H1 (cell line): Measurements from ENCODE around the gene LDLRAD4. TPM values are rescaled to one million over a fixed set of nuclear protein-coding genes. Genes with fewer than 3 reads are reported as not detected.

ENCODE experiments used
- CTCF ChIA-PET: fragments of 300-600 bp; sonication (Branson Sonifier 250); formaldehyde crosslinking; loops from one replicate; lab custom pipeline; 2021; ENCODE audit not compliant: partially characterized antibody; lab: Charles Lee
- POLR2A ChIA-PET: fragments of 300-600 bp; sonication (Branson Sonifier 250); formaldehyde crosslinking; loops from one replicate; lab custom pipeline; 2021; ENCODE audit warnings: inconsistent platforms; ENCODE audit not compliant: partially characterized antibody; lab: Charles Lee
- DNase-seq, 2 experiments: peaks; one replicate each; pipeline versions ENCODE4 v3.0.0 to v3.0.0-alpha.2; 2010 to 2022; ENCODE audit warnings: low spot score in 2 of 2, low read depth in 1 of 2, mixed read lengths in 1 of 2
- FAIRE-seq: peaks from 2 replicates; lab custom pipeline; 2011; peaks lifted over from hg19 to GRCh38; lab: Jason Lieb, UNC
- H2AFZ ChIP-seq: 2 replicates; pipeline ENCODE4 v1.8.1; 2012; ENCODE audit warnings: low read length, inconsistent platforms
- H2AK5ac ChIP-seq: 2 replicates; pipeline ENCODE4 v1.6.1; 2013; ENCODE audit warnings: low read depth, low read length
- H2BK120ac ChIP-seq: replicated peaks from 2 replicates; pipeline ENCODE3; 2013; ENCODE audit warnings: low read depth, low read length, inconsistent platforms
- H2BK12ac ChIP-seq: 2 replicates; pipeline ENCODE4 v1.6.1; 2013; ENCODE audit warnings: low read depth, low read length
- H2BK15ac ChIP-seq: 2 replicates; pipeline ENCODE4 v1.6.1; 2013; ENCODE audit warnings: low read length
- H2BK20ac ChIP-seq: 2 replicates; pipeline ENCODE4 v1.6.1; 2013; ENCODE audit warnings: low read length
- H2BK5ac ChIP-seq: 2 replicates; pipeline ENCODE4 v1.6.1; 2013; ENCODE audit warnings: low read depth, low read length
- H3K14ac ChIP-seq: 2 replicates; pipeline ENCODE4 v1.6.1; 2013; ENCODE audit warnings: inconsistent platforms; ENCODE audit not compliant: insufficient read length
- H3K18ac ChIP-seq: 2 replicates; pipeline ENCODE4 v1.6.1; 2013; ENCODE audit warnings: low read length; ENCODE audit errors: extremely low read depth
- H3K23ac ChIP-seq: 2 replicates; pipeline ENCODE4 v1.6.1; 2013; ENCODE audit warnings: inconsistent platforms; ENCODE audit not compliant: insufficient read length
- H3K23me2 ChIP-seq: 2 replicates; pipeline ENCODE4 v1.6.1; 2013; ENCODE audit warnings: low read depth, low read length
- H3K27ac ChIP-seq: 2 replicates; pipeline ENCODE4 v1.6.1; 2011; ENCODE audit warnings: low read depth, low read length, inconsistent platforms
- H3K27me3 ChIP-seq, 4 experiments: replicated peaks in 1 of 4; 1 replicate in 1 of 4; 2 replicates in 3 of 4; pipeline versions ENCODE4 v1.6.1 to v1.8.1; 2011 to 2013; ENCODE audit warnings: low read length in 3 of 4, mild to moderate bottlenecking in 3 of 4, inconsistent platforms in 2 of 4, mixed read lengths in 2 of 4, moderate library complexity in 1 of 4; ENCODE audit not compliant: control insufficient read depth in 3 of 4, insufficient read depth in 3 of 4; ENCODE audit errors: extremely low read depth in 1 of 4
- H3K36me3 ChIP-seq, 4 experiments: 2 replicates each; pipeline versions ENCODE4 v1.6.1 to v1.8.1; 2011 to 2013; ENCODE audit warnings: mild to moderate bottlenecking in 4 of 4, low read length in 3 of 4, moderate library complexity in 2 of 4, control low read depth in 1 of 4, inconsistent platforms in 1 of 4; ENCODE audit not compliant: insufficient read depth in 4 of 4, control insufficient read depth in 2 of 4
- H3K4ac ChIP-seq: replicated peaks from 2 replicates; pipeline ENCODE3; 2013; ENCODE audit warnings: low read length, low read depth, mixed read lengths, inconsistent platforms; ENCODE audit not compliant: insufficient read length
- H3K4me1 ChIP-seq, 4 experiments: replicated peaks in 1 of 4; 1 replicate in 1 of 4; 2 replicates in 3 of 4; pipeline versions ENCODE4 v1.6.1 to v1.8.1; 2011 to 2013; ENCODE audit warnings: low read length in 3 of 4, inconsistent platforms in 2 of 4, mixed read lengths in 1 of 4; ENCODE audit not compliant: insufficient read depth in 4 of 4, control insufficient read depth in 3 of 4
- H3K4me2 ChIP-seq, 2 experiments: 2 replicates each; pipeline versions ENCODE4 v1.6.1 to v1.8.1; 2011 to 2013; ENCODE audit warnings: low read depth in 2 of 2, low read length in 2 of 2, control low read depth in 1 of 2, inconsistent platforms in 1 of 2, mild to moderate bottlenecking in 1 of 2; ENCODE audit not compliant: insufficient read depth in 1 of 2
- H3K4me3 ChIP-seq, 4 experiments: fragments of 200-600, 300-600 bp in 1 of 4; sonication (generic), shearing (Covaris generic), sonication (Bioruptor Twin) in 1 of 4; 2 replicates each; pipeline versions ENCODE4 v1.5.1 to v1.8.1; 2011 to 2016; ENCODE audit warnings: low read length in 4 of 4, low read depth in 3 of 4, control low read depth in 2 of 4, inconsistent platforms in 2 of 4, mild to moderate bottlenecking in 2 of 4, mixed read lengths in 1 of 4, moderate library complexity in 1 of 4; ENCODE audit not compliant: insufficient read depth in 2 of 4; ENCODE audit errors: extremely low read depth in 1 of 4
- H3K56ac ChIP-seq: replicated peaks from 2 replicates; pipeline ENCODE3; 2013; ENCODE audit warnings: low read depth, mild to moderate bottlenecking, mixed read lengths, low read length, inconsistent platforms; ENCODE audit not compliant: insufficient read length
- H3K79me1 ChIP-seq: 2 replicates; pipeline ENCODE4 v1.6.1; 2013; ENCODE audit warnings: low read depth, low read length, control low read depth
- H3K79me2 ChIP-seq, 2 experiments: 2 replicates each; pipeline versions ENCODE4 v1.6.1 to v1.8.1; 2012 to 2013; ENCODE audit warnings: low read length in 2 of 2, mild to moderate bottlenecking in 2 of 2, inconsistent platforms in 1 of 2; ENCODE audit not compliant: insufficient read depth in 2 of 2, control insufficient read depth in 1 of 2
- H3K9ac ChIP-seq, 4 experiments: replicated peaks in 1 of 4; 1 replicate in 1 of 4; 2 replicates in 3 of 4; pipeline versions ENCODE4 v1.6.1 to v1.8.1; 2011 to 2013; ENCODE audit warnings: low read depth in 3 of 4, low read length in 3 of 4, control low read depth in 2 of 4, mild to moderate bottlenecking in 2 of 4, moderate library complexity in 2 of 4, inconsistent platforms in 1 of 4; ENCODE audit errors: extremely low read depth in 1 of 4
- H3K9me3 ChIP-seq, 2 experiments: 2 replicates each; pipeline versions ENCODE4 v1.6.1 to v1.8.1; 2012 to 2013; ENCODE audit warnings: mild to moderate bottlenecking in 2 of 2, moderate library complexity in 2 of 2, control low read depth in 1 of 2, inconsistent platforms in 1 of 2, low read depth in 1 of 2, low read length in 1 of 2, mixed read lengths in 1 of 2; ENCODE audit not compliant: insufficient read depth in 2 of 2
- H4K20me1 ChIP-seq, 2 experiments: replicated peaks in 1 of 2; 2 replicates each; pipeline versions ENCODE3 to v1.8.1; 2011 to 2013; ENCODE audit warnings: inconsistent platforms in 2 of 2, low read length in 2 of 2, mild to moderate bottlenecking in 1 of 2; ENCODE audit not compliant: insufficient read depth in 2 of 2, control insufficient read depth in 1 of 2
- H4K5ac ChIP-seq: 2 replicates; pipeline ENCODE4 v1.6.1; 2013; ENCODE audit warnings: low read length, low read depth, mixed read lengths, inconsistent platforms; ENCODE audit not compliant: insufficient read length
- H4K8ac ChIP-seq: 2 replicates; pipeline ENCODE4 v1.8.0; 2013; ENCODE audit warnings: mild to moderate bottlenecking, moderate library complexity, low read length, inconsistent platforms; ENCODE audit not compliant: insufficient read depth; ENCODE audit errors: extremely low read depth
- H4K91ac ChIP-seq: replicated peaks from 2 replicates; pipeline ENCODE3; 2013; ENCODE audit warnings: low read length, mixed read lengths, inconsistent platforms; ENCODE audit not compliant: insufficient read length
- BCL11A ChIP-seq, 2 experiments: IDR thresholded peaks; one replicate each; pipeline ENCODE4 v1.6.1; 2011; ENCODE audit warnings: low read depth in 2 of 2, low read length in 2 of 2, mild to moderate bottlenecking in 2 of 2
- CBX8 ChIP-seq: fragments of 300-800, 300-1000 bp; sonication (generic); IDR thresholded peaks from 2 replicates; pipeline ENCODE4 v1.7.1; 2016; ENCODE audit warnings: low read depth, low read length, borderline replicate concordance
- EZH2 ChIP-seq: fragments of 200-600 bp; sonication (generic); IDR thresholded peaks from 2 replicates; pipeline ENCODE4 v1.7.1; 2012; ENCODE audit warnings: low read depth, mild to moderate bottlenecking, moderate library complexity, low read length, inconsistent platforms; ENCODE audit not compliant: severe bottlenecking
- KDM5A ChIP-seq: fragments of 200-600 bp; IDR thresholded peaks from 2 replicates; pipeline ENCODE4 v1.7.1; 2012; ENCODE audit warnings: mild to moderate bottlenecking, low read length, inconsistent platforms, mixed read lengths
- NANOG ChIP-seq: IDR thresholded peaks from 2 replicates; pipeline ENCODE4 v1.6.1; 2011; ENCODE audit warnings: low read length, low read depth, mild to moderate bottlenecking, inconsistent platforms; ENCODE audit not compliant: insufficient read depth, poor library complexity, severe bottlenecking
- NRF1 ChIP-seq: IDR thresholded peaks from 2 replicates; pipeline ENCODE4 v1.6.1; 2011; ENCODE audit warnings: mild to moderate bottlenecking, low read depth, low read length, improper control_type of control experiment
- RAD21 ChIP-seq, 2 experiments: IDR thresholded peaks in 1 of 2; conservative IDR thresholded peaks in 1 of 2; 2 replicates each; pipeline ENCODE4 v1.6.1; 2011; ENCODE audit warnings: low read depth in 2 of 2, low read length in 2 of 2, improper control_type of control experiment in 1 of 2, inconsistent platforms in 1 of 2, mild to moderate bottlenecking in 1 of 2, moderate library complexity in 1 of 2
- RXRA ChIP-seq: IDR thresholded peaks from 2 replicates; pipeline ENCODE4 v1.6.1; 2011; ENCODE audit warnings: low read depth, mild to moderate bottlenecking, low read length, moderate library complexity; ENCODE audit not compliant: insufficient read depth
- SAP30 ChIP-seq: fragments of 300-600 bp; sonication (generic); IDR thresholded peaks from 2 replicates; pipeline ENCODE4 v1.7.1; 2012; ENCODE audit warnings: low read length, moderate library complexity, mild to moderate bottlenecking, inconsistent platforms; ENCODE audit not compliant: insufficient read depth, insufficient replicate concordance
- SIX5 ChIP-seq: IDR thresholded peaks from 2 replicates; pipeline ENCODE4 v1.6.1; 2011; ENCODE audit warnings: mild to moderate bottlenecking, low read depth, low read length
- SRF ChIP-seq: IDR thresholded peaks from 2 replicates; pipeline ENCODE4 v1.6.1; 2011; ENCODE audit warnings: mild to moderate bottlenecking, low read depth, low read length, moderate library complexity
- TCF12 ChIP-seq: IDR thresholded peaks from 2 replicates; pipeline ENCODE4 v1.6.1; 2011; ENCODE audit warnings: low read depth, mild to moderate bottlenecking, low read length
- WGBS, 2 experiments: shearing (Covaris generic) in 1 of 2; methylation state at CpG; one replicate each; pipeline versions ENCODE4 v1.1.6 to v1.1.7; 2013 to 2015; ENCODE audit warnings: low lambda C conversion rate in 2 of 2, mixed read lengths in 2 of 2, inconsistent platforms in 1 of 2, low coverage in 1 of 2, missing lambda C conversion rate in 1 of 2; ENCODE audit not compliant: insufficient replicate concordance in 2 of 2, insufficient coverage in 1 of 2, insufficient read length in 1 of 2; ENCODE audit errors: extremely low coverage in 1 of 2, missing lambda C conversion rate in 1 of 2; 5-methylcytosine and 5-hydroxymethylcytosine counted together
- polyA plus RNA-seq, 7 experiments: library from polyadenylated mRNA; depleted of rRNA in 3 of 7; stranded (reverse) in 5 of 7; unstranded in 2 of 7; fragments of >200 nt in 5 of 7; fragments of 200-250 nt in 2 of 7; gene quantifications; 1 replicate in 5 of 7; 2 replicates in 1 of 7; 4 replicates in 1 of 7; pipeline versions ENCODE4 v1.2.1 to v1.2.3, GENCODE V29; 2011 to 2013; ENCODE audit warnings: missing spikeins in 2 of 7, mixed read lengths in 2 of 7
- total RNA-seq: library from RNA; stranded (reverse); fragmentation: NEBNext Ultra II Directional; extraction: Animal tissue kit (Norgen Biotek cat#: 25700); gene quantifications from 2 replicates; pipeline ENCODE4 v1.2.1, GENCODE V29; 2021

The LDLRAD4 gene
- total and polyA plus RNA-seq, 2 of the 8 experiments (the other 6 are each of a cell fraction or from before 2014, with no cell fraction given) = 0.77 to 1.4 TPM

DNA sequence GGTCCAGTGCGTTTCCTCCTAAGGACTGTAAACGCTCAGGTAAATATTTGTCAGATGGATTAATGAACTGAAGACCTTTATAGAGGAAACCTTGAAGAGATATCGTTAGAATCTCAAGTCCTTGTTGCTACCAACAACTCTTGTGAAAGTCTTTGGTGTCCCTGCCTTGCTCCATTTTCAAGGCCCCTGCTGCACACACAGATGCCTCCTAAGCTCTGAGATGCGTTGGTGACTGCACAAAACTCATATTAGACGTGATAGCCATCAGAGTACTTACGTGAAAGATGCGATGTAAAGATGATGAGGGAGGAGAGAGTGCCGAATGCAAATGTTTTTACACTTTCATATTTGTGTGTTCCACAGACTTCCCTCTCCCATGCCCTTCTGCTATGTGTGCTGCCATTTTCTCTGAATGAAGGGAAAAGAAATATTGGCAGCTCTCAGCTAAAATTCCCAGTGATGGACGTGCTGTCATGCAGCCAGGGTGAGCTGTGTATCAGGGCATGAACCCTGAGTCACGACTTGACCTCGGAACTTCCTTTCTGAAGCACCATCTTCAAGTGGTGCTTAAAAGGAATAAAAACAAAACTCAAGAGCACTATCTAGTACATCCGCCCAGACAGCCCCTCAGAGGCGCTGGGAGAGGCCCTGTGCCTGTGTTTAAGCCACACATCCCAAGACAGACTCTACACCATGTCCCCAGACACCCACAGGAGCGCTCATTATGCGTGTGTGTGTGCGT lies 390.4 kb downstream of the LDLRAD4 start:
- no peak overlapping the region for H2BK20ac ChIP-seq
- peaks cover 0 to 30% (median 25%) of the 10 kb centered on the region in 4 experiments; a peak in 5 of 7 replicates for H3K27me3 ChIP-seq
- H3K4me2 ChIP-seq = no peak overlapping the region
- ChIA-PET CTCF (interaction anchor here (1.4 kb wide), 1 partner anchor 21 kb away, joined by 5 read pairs; no protein-coding TSS in a partner anchor), POLR2A (no interaction called here)
- no peaks in the 10 kb centered on the region for H3K9me3 ChIP-seq
- no peak overlapping the region; a peak in 1 of 7 replicates for H3K9ac ChIP-seq
- TF ChIP-seq SAP30 (no peak), NRF1 (no peak), EZH2 (no peak), KDM5A (no peak), TCF12 (no peak), SRF (no peak), BCL11A (IDR thresholded peaks at IDR 0.05; ENCODE audit: low read depth in 2 of 2, low read length in 2 of 2) (no peak), NANOG (no peak), RAD21 (IDR thresholded peaks at IDR 0.05 in 1 of 2, conservative IDR thresholded peaks at IDR 0.05 in 1 of 2; ENCODE audit: low read depth in 2 of 2, low read length in 2 of 2) (no peak), CBX8 (no peak), RXRA (no peak), SIX5 (no peak)
- no peak overlapping the region for H2BK120ac ChIP-seq
- no peak overlapping the region for H4K91ac ChIP-seq
- H4K5ac ChIP-seq = no peak overlapping the region
- H3K23me2 ChIP-seq = no peaks in the 10 kb centered on the region; the same call in 1 of the 2 replicates
- H2BK15ac ChIP-seq = no peak overlapping the region
- no peak overlapping the region for H2AFZ ChIP-seq
- DNase-seq (no peak), FAIRE-seq (no peak)
- H3K79me2 ChIP-seq = no peaks in the 10 kb centered on the region
- WGBS, 2 experiments = 80% methylated on average over 16 of the region's 16 CpGs; no CpG with 5 or more reads in 1 of the 2 experiments
- H2BK5ac ChIP-seq = no peak overlapping the region
- H4K20me1 ChIP-seq = peaks cover 0 to 2% of the 10 kb centered on the region in 2 experiments
- no peak overlapping the region for H3K14ac ChIP-seq
- no peak overlapping the region for H3K4me3 ChIP-seq
- no peak overlapping the region for H2BK12ac ChIP-seq
- peaks cover 0 to 14% (median 6%) of the 10 kb centered on the region in 4 experiments; a peak in 4 of 7 replicates for H3K4me1 ChIP-seq
- no peaks in the 10 kb centered on the region for H3K79me1 ChIP-seq
- H4K8ac ChIP-seq = no peak overlapping the region
- no peak overlapping the region for H3K56ac ChIP-seq
- H3K36me3 ChIP-seq = no peaks in the 10 kb centered on the region
- H3K27ac ChIP-seq = no peak overlapping the region
- no peak overlapping the region for H2AK5ac ChIP-seq
- H3K23ac ChIP-seq = no peak overlapping the region
- H3K4ac ChIP-seq = no peak overlapping the region
- H3K18ac ChIP-seq = no peak overlapping the region
